Esophagus squamous epithelium (tissue), 4 donors: ENCODE results near the gene NDFIP2.

Source experiments
- POLR2A ChIP-seq, 4 donors: fragments of 450-650 bp; IDR thresholded peaks; one replicate each; pipeline ENCODE4 v1.6.1; 2017; ENCODE audit warnings: antibody characterized with exemption in 4 of 4, mild to moderate bottlenecking in 4 of 4, moderate library complexity in 3 of 4
- TF ChIP-seq, protein P1 (sequence below), 6 experiments: fragments of 450-650 bp in 4 of 6; fragments of 200-600 bp in 2 of 6; sonication (generic) in 2 of 6; IDR thresholded peaks; one replicate each; pipeline ENCODE4 v1.5.1; 2016 to 2019; ENCODE audit warnings: antibody characterized with exemption in 6 of 6, mild to moderate bottlenecking in 4 of 6, moderate library complexity in 4 of 6

DNA sequence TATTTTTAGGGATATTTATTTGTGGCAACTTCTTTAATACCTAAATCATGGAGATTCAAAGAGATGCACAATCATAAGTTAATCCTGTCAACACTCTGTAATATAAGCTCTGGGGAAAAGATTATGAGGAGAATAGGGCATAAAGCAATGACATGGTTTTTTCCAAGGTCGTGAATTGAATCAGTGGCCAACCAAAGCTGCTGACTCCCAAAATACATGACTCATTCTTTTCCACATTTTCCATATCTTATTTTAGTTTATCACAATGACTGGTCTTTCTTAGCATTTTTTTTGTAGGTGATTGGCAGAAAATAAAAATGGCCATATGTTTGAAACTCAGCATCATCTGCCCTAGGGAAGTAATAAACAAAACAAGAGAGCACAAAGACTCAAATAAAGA is 46.4 kb upstream of the NDFIP2 start:
- TF ChIP-seq, protein P1, sequence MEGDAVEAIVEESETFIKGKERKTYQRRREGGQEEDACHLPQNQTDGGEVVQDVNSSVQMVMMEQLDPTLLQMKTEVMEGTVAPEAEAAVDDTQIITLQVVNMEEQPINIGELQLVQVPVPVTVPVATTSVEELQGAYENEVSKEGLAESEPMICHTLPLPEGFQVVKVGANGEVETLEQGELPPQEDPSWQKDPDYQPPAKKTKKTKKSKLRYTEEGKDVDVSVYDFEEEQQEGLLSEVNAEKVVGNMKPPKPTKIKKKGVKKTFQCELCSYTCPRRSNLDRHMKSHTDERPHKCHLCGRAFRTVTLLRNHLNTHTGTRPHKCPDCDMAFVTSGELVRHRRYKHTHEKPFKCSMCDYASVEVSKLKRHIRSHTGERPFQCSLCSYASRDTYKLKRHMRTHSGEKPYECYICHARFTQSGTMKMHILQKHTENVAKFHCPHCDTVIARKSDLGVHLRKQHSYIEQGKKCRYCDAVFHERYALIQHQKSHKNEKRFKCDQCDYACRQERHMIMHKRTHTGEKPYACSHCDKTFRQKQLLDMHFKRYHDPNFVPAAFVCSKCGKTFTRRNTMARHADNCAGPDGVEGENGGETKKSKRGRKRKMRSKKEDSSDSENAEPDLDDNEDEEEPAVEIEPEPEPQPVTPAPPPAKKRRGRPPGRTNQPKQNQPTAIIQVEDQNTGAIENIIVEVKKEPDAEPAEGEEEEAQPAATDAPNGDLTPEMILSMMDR (IDR thresholded peaks at IDR 0.05), result no peak
- no peak for TF ChIP-seq POLR2A (IDR thresholded peaks at IDR 0.05)
